Activated T-helper 1 cell treated with Interleukin-2 at 50 U/mL for 16 hours (primary cell): Measurements from ENCODE around the gene SPC25.

Source experiments
- DNase-seq: peaks from one replicate; pipeline ENCODE4 v3.0.0-alpha.2; 2020; ENCODE audit warnings: low read depth

SPC25 gene

GRCh38 chr2:168843253-168843652, 47.0 kb downstream of the SPC25 start:
- no peak for DNase-seq

DNA sequence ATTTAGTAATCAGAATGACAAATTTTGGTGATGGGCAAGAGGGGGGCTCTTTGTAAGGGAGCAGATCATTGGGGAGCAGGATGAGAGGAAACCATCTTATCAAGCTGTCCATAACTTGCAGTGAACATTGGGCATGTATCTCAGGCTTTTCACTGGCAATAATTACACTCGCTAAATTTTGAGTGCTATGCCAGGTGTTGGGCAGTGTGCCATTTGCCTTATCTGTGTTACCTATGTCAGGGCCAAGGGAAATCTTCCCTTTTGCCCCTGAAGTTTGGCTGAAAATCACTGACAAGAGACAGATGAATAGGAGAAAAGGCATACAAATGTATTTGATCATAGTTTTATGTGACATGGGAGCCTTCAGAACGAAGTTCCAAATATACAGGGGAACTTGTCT, 48.8 kb downstream of the SPC25 start:
- DNase-seq, result no peak

GRCh38 chr2:168835969-168836368, 54.3 kb downstream of the SPC25 start:
- DNase-seq, result no peak

DNA sequence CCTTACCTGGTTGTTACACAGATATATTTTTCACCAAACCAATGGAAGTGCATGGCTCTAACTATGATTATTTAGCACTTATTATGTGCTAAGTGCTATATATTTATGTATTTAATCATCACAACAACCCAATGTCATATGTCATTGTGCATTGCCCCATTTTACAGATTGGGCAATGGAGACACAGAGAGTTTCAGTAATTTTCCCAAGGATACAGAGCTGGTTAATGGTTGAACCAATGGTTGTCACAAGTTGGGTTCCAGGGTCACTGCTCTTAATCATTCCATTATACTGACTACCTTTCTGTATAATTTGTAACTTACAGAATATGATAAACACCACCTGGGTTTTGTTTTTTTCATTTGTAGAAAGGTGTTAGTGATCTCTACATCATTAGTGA, 58.6 kb downstream of the SPC25 start:
- no peak for DNase-seq

DNA sequence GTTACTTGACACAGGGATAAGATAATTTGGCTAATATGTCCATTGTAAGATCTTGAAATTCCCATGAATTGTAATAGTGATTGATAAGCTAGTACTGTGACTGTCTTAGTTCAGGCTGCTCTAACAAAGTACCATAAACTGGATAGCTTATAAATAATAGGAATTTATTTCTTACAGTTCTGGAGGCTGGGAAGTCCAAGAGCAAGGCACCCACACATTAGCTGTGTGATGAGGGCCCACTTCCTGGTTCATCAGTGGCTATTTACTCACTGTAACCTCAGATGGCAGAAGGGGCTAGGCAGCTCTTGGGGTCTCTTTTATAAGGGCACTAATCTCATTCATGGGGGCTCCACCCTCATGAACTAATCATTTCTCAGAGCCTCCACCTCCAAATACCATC, 59.3 kb downstream of the SPC25 start:
- DNase-seq, result no peak

- DNase-seq, result no peak
Observed at GRCh38 chr2:168825126-168825525, 65.1 kb downstream of the SPC25 start.

DNA sequence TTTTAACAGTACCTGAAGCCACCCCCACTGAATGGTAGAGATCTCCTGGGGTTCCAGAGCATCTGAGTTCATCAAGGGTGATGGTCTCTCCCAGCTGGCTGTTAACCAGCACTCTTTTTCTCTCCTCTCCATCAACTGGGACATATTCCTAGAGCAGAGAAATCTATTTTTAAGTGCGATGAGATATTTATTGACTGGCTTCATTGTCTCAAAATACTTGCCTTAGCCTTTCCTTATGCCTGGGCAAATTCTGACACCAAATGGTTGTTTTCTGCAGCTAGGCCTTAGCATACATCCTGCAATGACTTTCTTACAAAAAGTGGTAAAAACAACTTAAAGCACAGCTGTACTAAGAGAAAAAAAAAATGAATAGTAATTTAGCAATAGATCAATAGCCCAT, 68.2 kb downstream of the SPC25 start:
- no peak for DNase-seq

GRCh38 chr2:168821577-168821976, 68.7 kb downstream of the SPC25 start:
- DNase-seq, result no peak
